HG03432 (cell line): Measurements from ENCODE around the gene DMGDH.

Experiments used
- ATAC-seq: cut with Tn5 transposase; IDR thresholded peaks from one replicate; pipeline ENCODE4 v1.9.1; 2021; ENCODE audit warnings: mild to moderate bottlenecking, moderate library complexity; ENCODE audit not compliant: unreplicated experiment

DMGDH gene

DNA sequence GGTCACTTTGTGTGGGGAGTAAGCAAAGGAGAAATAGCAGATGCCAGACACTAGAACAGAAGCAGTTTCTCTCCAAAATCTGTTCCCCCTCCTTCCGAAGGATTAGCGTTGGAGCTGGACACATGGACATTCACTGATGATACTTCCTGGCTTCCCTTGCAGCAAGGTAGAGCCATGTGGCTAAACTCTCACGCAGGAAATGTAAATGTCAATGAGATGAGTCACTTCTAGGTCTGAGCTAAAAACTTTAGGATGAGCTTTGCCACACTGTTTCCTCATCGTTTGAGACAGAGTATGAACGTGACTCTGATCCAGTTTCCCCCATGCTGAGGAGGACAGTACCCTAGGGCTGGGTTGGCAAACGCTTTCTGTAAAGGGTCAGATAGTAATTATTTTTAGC is 5.2 kb upstream of the DMGDH start:
- no peak for ATAC-seq

DNA sequence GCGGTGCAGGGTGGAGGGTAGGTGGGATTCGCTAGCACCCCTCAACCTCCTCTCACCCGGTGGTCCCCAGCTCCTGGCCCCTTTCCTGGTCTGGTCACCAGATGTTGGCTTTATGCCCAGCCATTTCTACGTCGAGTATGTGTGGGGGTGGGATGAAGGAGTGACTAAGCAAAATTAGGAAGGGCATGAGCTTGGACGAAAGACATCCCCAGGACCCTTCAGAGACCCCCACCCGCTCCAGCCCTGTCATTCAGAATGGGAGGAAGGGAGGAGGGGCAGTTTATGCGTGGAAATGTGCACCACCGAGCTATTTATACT is 835 bp upstream of the DMGDH start:
- no peak for ATAC-seq

GRCh38 chr5:79062436-79062835 is 7.0 kb downstream of the DMGDH start:
- no peak for ATAC-seq

- ATAC-seq, result no peak
Measured at GRCh38 chr5:79059674-79060073, 9.8 kb downstream of the DMGDH start.

DNA sequence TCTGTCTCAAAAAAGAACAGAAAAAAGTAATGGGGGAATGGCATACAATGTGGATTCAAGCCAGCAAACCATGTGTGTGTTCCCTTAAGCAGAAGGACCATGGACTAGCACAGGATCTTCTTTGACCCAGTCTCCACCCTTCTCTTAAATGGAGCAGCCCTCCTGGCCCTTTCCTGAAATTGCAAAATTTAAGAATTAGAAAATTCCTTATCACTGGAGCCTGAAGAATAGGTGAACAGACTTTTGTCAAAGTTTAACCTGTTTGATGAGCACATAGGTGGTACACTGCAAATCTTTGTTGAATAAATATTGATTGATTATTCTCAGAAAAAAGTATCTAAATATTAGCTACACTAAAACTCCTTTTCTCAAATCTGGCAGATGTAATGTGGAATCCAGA is 12.6 kb downstream of the DMGDH start:
- no peak for ATAC-seq

DNA sequence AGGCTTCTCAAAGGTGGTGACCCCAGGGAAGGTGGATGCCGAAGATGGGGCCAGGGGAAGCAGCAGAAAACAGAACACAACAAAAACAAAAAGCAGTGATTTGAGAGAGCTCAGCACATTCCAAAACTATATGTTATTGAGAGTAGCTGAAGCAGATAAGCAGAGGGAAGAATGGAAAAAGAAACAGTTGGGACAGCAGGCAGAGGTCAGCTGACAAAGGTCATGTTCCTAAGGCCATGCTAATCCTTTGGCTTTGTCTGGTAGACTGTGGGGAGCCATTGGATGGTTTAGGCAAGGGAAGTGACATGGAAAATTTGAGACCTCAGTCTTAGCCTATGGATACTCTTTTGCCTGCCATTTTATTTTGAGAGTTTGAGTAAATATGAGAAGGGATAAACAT is 14.5 kb downstream of the DMGDH start:
- ATAC-seq, result no peak

- no peak for ATAC-seq
Measured at GRCh38 chr5:79053321-79053720, 16.2 kb downstream of the DMGDH start.

DNA sequence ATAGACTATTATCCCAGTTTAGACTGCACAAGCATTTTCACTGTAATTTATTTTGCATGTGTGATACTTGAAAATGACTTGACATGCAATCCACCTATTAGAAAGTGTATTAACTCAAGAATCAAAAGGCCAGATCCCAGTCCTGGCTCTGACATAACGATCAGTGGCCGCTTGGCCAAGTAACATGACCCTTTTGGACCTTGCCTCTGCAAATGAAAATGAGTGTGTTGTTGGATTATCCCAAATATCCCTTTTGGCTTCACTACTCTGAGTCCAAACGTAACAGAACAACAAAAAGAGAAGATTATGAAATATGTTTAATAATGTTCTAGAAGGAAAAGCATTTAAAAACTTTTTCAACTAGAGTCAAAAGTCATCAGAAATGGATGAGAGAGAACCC is 19.0 kb downstream of the DMGDH start:
- no peak for ATAC-seq

- ATAC-seq, result no peak
Measured at GRCh38 chr5:79048437-79048836, 21.0 kb downstream of the DMGDH start.

DNA sequence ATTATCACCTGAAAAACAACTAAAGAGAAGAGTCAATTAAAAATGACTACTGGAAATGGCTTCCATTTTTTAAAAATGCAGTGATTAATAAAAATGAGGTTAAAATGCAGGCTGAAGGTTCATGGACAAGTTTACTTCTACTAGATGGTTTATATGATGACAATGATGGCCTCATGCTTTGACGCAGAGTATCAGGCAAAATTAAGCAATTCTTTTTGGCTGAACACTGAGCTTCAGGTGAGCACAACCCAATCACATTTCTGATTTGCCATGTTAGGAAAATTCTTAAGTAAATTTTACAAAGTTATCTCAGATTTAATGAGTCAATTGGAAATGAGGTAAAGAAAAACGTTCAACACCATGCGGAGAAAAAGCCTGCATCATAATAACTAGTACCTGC is 22.3 kb downstream of the DMGDH start:
- no peak for ATAC-seq

DNA sequence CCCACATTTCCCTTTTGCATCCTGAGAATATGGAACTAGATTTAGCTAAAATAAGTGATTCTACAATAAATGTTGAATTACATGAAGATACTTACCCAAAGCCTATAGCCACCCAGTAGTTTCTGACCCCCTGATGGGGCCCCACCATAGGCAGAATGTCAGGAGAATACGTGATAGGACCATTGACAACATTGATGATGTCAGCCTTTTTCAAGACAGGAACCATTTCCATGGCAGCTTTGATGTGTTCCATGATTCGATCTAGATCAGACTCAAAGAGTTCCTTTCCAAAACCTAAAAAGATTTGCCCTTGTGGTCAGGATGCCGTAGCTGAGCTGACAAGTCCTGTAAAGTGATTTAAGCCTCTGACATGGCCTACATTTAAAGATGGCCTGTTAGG is 27.3 kb downstream of the DMGDH start:
- no peak for ATAC-seq

- ATAC-seq, result no peak
Measured at GRCh38 chr5:79036769-79037168, 32.7 kb downstream of the DMGDH start.

GRCh38 chr5:79035237-79035636 is 34.2 kb downstream of the DMGDH start:
- no peak for ATAC-seq

- no peak for ATAC-seq
Measured at GRCh38 chr5:79032782-79033181, 36.7 kb downstream of the DMGDH start.

GRCh38 chr5:79032031-79032695 is 37.3 kb downstream of the DMGDH start:
- no peak for ATAC-seq

DNA sequence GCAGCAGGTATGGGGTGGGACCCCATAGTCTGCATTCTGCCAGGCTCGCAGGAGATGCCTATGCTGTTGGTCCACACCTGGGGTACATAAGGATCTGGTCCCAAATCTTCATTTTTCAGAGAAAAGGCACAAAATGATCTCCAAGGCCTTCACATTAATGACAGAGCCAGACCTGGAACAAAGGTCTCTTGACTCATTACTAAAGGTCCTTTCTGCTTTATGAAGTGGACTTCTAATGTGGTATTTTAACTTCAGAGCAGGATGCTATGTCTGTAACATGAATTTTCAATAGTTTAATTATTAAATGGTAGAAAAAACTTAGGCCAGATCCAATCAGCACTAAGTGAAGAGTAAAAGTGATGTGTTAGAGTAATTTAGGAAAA is 38.0 kb downstream of the DMGDH start:
- ATAC-seq, result no peak

DNA sequence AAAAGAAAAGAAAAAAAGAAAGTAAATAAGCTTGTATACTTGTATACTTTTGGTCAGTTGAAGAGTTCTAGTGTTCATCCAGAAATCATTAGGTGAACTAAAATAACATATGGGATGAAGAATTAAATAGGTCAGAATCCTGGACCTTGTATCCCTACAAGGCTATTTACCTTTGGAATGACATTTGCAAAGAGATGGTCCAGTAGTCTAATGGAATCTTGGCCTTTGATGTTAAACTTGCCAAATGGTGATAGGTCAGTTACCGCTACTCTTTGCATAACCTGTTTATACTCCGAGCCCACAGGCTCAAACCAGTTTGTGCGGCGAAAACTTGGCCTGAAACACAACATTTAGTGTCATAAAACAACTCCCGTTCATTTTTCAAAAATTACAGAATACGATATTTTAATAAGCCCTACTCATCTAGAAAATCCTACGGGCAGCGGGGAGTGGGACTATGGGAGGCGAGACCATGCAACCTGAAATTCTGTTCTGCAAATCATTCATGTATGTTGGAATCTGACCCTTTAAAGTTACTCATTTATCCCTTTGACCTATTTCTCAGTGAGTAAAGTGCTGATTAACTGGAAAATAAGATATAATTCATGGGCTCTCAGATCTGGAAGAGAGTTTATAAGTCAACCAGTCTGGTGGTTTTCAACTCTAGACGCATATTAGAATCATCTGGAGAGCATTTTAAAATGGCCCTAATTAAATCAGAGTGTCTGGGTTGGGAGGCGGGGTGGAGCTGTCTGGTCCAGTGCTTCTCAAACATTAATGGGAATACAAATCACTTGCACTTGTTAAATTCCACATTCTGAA is 38.6 kb downstream of the DMGDH start:
- ATAC-seq, result no peak

DNA sequence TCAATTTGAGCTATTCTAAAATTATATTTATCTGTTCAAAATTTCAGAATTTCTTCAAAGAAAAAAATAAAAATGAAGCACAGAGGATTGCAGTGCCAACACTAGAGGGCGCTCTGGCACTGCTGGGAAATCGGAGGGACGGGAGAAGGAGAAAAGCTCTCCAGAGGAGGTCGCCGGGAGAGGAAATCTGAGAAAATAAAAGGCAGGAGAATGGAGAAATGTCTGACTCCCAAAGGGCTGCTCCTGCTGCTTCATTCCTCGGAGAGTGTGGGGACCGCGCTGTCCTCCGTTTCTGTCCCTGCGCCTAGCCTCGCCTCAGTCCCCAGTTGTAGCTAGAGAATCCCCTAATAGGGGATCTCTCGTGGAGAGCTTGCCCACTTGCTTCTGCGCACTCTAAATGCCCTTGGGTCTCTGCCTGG is 44.4 kb downstream of the DMGDH start:
- ATAC-seq, result no peak

DNA sequence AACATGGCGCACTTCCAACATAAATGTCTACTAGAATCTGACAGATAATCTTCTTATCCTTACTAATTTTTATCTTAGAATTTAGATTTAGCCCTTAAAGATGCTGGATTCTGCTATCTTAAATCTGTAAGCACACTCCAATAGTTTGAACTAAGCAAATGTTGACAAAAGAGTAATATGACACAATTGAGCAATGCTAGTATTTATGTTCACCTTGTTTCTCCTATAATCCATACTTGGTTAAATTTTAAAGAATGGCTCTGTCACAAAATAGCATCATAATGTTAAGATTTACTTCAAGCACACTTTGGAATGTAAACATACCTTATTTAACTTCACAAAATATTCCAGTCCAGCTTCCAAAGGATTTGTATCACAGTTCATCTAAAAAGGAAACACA is 45.5 kb downstream of the DMGDH start:
- no peak for ATAC-seq

DNA sequence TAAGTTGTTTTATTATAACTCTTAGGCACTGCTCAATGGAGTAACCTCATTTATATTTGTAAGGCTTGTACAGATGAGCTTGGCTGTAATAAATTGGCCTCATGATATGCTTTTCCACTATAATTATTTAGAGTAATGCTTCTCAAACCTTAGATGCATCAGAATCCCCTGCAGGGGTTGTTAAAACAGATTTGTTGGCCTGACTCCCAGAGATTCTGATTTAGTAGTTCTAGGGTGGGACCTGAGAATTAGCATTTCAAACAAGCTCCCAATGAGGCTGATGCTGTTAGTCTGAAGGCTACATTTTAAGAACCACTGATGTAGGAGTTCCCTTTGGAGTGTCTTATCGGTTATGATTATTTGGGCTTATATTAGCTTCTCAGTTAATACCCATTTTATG is 46.1 kb downstream of the DMGDH start:
- no peak for ATAC-seq

GRCh38 chr5:79022771-79023170 is 46.7 kb downstream of the DMGDH start:
- ATAC-seq, result no peak

DNA sequence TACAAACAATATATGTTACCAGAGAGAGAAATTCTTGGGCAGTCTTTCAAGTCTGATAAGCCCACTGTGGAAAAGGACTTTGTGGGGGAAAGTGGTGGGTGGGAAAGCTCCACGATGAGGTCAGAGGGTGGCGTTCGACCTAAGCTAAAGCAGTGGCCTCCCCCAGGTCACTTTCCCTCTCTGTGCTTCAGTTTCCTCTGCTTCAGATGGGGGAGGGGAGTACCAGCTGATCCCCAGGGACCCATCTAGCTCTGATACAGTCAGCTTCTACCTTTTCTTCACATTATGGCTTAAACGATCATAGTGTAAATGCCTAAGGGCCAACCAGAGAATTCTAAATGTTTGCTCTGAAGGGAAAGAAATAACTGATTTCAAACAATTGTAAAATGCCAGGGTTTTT is 47.7 kb downstream of the DMGDH start:
- ATAC-seq, result no peak
